Stimulated activated CD4-positive, alpha-beta T cell treated with anti-CD3 and anti-CD28 coated beads, Interleukin-1b, Interleukin-23, amount 100 ng/mL, for 24 hours (primary cell): Measurements from ENCODE around the gene ABCD3.

Experiments
- DNase-seq, 4 experiments: peaks; one replicate each; pipeline ENCODE4 v3.0.0-alpha.2; 2020; ENCODE audit warnings: low read depth in 4 of 4, low spot score in 1 of 4

ABCD3 gene

GRCh38 chr1:94462606-94463005 is 44.4 kb downstream of the ABCD3 start:
- DNase-seq = no peak

DNA sequence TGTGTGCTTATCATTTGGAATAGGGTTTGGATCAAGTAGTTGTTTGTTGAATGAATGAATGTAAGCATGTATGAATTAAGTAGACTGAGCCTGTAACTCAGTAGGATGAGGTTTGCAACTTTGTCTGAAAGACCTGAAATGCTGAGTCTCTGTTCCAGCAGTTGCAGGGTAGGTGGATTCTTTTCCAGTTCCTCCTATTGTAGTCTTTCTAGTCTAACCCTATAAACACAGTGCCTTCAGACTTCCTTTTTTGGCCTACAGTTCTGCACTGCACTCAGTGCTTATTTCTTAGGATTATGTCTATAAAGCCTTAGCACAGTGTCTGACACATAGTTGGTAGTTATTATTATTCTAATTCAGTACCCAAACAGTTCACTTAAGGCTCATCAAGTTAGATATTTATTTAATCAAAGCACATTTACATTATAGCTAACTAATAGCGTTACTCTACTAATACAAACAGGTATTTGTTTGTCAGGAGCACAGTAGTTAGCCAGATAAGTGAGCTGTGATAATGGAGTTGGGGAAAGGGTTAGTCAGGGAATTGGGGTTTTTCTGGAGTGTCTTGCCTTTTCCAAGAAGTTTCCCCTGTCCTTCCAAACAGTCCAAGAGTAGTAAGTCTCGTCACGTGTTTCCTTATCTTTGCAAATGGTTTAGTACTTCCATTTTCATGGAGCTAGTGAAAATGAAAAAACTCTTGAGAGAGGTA is 45.0 kb downstream of the ABCD3 start:
- no peak for DNase-seq

GRCh38 chr1:94463765-94464330 is 45.7 kb downstream of the ABCD3 start:
- no peak for DNase-seq

DNA sequence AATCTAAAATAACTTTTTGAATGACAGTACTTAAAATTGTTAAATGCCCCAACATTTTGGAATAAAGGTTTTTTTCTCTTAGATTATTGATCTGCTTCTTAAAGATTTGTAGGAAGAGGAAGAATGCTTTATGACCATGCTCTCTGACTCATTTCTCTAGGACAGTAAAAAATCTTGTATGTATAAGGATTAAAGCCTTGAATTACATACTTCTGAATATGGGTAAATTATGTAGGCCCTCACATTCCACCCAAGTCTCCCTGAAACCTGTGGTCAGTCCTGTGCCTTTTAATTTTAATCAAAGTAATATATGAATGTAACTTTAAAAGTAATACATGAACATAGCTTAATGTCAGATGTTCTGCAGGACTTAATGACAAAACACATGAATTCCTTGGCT is 50.5 kb downstream of the ABCD3 start:
- no peak for DNase-seq

DNA sequence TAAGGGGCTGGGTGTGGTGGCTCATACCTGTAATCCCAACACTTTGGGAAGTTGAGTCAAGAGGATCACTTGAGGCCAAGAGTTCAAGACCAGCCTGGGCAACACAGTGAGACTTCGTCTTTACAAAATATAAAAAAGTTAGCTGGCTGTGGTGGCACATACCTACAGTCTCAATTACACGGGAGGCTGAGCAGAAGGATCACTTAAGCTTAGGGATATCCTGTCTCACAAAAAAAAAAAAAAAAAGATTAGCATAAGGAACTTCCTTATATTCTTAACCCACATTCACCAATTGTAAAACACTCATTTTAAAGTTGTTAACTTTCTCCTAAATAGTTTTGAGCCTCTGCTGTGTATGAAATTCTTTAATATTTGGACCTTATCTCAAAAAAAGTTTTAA is 53.1 kb downstream of the ABCD3 start:
- DNase-seq = no peak

GRCh38 chr1:94475232-94475631 is 57.0 kb downstream of the ABCD3 start:
- DNase-seq = no peak

GRCh38 chr1:94479682-94480081 is 61.5 kb downstream of the ABCD3 start:
- DNase-seq = no peak

DNA sequence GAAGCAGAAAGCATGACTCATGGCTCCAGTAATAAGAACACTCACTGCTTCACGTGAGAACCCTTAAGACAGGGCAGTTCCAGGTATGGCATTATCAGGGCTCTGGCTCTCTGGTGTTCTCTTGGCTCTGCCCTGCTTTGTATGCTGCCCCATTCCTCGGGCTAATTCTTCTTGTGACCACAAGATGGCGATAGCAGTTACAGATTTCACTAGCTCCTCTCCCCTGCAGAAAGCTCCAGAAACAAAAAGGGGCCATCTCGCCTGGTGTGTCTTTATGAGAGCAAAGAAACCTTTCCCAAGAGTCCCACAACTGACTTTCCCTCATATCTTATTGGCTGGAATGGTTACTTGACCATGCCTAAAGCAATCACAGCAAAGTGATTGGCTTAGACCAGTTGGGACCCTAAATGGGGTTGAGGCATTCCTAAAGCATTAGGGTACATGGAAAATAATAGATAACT is 63.3 kb downstream of the ABCD3 start:
- peak in 3 of 4 experiments; percentile 1 to 9 (median 7) for DNase-seq

- no peak for DNase-seq
These were observed 68.8 kb downstream of the ABCD3 start for GRCh38 chr1:94486990-94487389.

GRCh38 chr1:94490556-94490955 is 72.4 kb downstream of the ABCD3 start:
- DNase-seq = no peak

DNA sequence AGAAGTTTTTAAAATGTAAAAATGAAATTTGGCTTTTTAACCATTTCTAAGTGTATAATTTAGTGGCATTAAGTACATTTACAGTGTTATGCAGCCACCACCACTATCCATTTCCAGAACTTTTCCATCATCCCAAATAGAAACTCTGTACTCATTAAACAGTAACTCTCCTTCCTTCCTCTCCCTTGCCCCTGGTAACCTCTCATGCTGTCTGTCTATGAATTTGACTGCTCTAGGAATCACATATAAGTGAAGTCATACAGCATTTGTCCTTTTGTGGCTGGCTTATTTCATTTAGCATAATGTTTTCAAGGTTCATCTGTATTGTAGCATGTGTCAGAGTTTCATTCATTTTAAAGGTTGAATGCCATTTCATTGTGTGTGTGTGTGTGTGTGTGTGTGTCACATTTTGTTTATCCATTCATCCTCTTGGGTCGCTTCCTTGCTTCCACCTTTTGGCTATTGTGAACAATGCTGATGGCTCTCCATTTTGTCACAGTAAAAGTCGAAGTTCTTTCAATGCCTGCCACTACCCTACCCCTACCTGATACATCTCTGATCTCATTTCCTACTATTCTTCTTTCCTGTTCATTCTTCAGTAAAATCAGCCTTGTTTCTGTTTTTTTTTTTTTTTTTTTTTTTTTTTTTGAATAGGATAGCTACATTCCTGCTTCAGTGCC is 78.0 kb downstream of the ABCD3 start:
- no peak for DNase-seq

GRCh38 chr1:94501426-94501825 is 83.2 kb downstream of the ABCD3 start:
- DNase-seq = no peak

DNA sequence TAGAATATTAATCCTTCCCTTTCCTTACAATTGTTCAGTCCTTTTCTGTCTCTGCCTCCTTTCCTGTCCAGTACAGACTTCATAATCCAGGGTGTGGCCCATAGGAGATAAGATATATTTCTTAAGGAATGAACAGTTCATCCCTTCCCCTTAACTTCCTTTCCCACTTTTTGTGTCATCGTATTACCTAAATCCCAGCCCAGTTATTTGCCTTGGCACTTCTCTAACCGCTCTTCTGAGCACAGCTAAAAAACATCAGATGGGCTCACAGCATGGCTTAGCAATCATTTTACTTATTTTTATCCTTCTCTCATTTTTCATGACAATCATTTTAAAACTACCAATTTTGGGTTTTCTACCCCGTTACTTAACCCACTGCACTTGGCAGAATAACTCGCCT is 83.7 kb downstream of the ABCD3 start:
- DNase-seq = no peak

- no peak for DNase-seq
These were observed 85.0 kb downstream of the ABCD3 start for GRCh38 chr1:94503153-94503552.

GRCh38 chr1:94504601-94505000 is 86.4 kb downstream of the ABCD3 start:
- DNase-seq = no peak

GRCh38 chr1:94512816-94513215 is 94.6 kb downstream of the ABCD3 start:
- DNase-seq = no peak

- DNase-seq = no peak
These were observed 96.0 kb downstream of the ABCD3 start for GRCh38 chr1:94514095-94514727.

DNA sequence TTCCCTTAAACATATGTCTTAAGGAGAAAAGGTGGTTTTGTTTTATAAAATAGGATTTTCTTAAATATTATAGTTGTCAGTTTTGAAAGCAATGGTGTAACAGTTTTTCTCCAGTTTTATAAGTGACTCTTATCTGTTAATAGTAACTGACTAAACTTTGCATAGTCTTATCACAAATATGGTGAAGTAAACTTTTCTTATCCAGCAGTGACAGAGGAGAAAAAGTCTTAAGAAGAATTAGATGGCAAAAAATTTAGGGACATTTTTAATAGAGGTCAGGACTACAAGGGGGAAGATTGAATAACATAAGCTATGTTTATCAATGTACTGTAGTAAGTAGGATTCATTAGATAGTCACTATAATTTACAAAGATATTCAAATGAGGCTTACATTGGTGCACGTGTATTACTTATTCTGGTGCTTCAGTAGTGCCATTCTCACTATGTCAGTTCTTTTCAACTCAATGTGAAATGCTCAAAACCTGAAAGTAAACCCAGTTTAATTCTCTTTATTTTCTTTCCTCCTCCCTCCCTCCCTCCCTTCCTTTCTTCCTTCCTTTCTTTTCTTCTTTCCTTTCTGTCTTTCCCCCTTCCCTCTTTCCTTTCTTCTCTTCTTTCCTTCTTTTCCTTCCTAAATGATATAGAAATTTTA is 97.2 kb downstream of the ABCD3 start:
- no peak for DNase-seq

GRCh38 chr1:94519351-94519750 is 101.2 kb downstream of the ABCD3 start:
- no peak for DNase-seq

- DNase-seq = no peak
These were observed 104.1 kb downstream of the ABCD3 start for GRCh38 chr1:94522304-94522703.

- no peak for DNase-seq
These were observed 106.3 kb downstream of the ABCD3 start for GRCh38 chr1:94524531-94524930.
